ENCODE results near the gene RMDN2. TPM values are rescaled to one million over a fixed set of nuclear protein-coding genes. Genes with fewer than 3 reads are reported as not detected.

RMDN2 gene
- total RNA-seq, 1 experiment from 2014 or later: 4.3 TPM

DNA sequence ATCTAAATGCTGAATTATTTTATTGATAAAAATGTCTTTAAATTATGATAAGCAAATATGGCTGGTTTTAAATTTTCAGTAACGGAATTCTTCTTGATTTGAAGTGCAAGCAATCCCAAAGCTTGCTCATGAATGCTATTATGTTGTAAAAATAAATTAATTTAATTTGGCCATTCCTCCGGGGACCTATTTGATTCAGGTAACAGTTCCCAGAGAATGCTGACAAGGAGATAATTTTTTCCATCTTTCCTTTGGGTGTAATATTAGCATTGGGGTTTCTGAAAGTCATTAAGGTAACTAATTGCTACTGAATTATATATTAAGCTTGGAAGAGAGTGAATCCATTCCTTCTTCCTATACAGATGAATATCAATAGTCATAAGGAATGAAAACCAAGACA is 12.5 kb upstream of the RMDN2 start:
- H3K36me3 ChIP-seq (ENCODE audit: control insufficient read depth, insufficient read depth, low read length): no peaks in the 10 kb centered on the region

DNA sequence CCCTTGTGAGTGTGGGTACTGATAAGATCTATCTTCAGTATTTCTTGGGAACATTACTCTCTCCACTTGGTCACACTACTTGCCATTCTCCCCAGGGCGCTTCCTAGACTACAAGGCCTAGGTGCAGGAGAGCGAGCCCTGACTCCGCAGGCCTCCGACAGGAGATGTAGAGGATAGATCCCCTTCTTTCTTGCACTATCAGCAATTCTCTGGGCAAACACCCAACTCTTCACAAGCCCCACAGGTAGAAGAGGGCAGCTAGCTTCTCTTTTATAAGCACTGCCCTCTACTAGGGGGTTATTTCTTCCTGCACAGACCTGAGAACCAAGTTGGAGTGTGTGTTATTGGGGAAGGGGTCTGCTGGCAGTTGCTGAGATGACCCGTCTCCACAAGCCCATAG is 10.7 kb upstream of the RMDN2 start:
- Mint-ChIP-seq H3K4me3 (ENCODE audit: unreplicated experiment) (no peak overlapping the region), H3K36me3 (ENCODE audit: insufficient read depth, unreplicated experiment) (no peaks in the 10 kb centered on the region), H3K4me1 (ENCODE audit: low read depth, unreplicated experiment) (peaks cover 7% of the 10 kb centered on the region), H3K9me3 (ENCODE audit: unreplicated experiment) (no peaks in the 10 kb centered on the region), H3K27ac (ENCODE audit: unreplicated experiment) (no peak overlapping the region), H3K27me3 (ENCODE audit: insufficient read depth, unreplicated experiment) (no peaks in the 10 kb centered on the region)
- no peak for DNase-seq
- CTCF ChIA-PET: no interaction called here
- intact Hi-C loops (cut with micrococcal nuclease; ENCODE audit: unreplicated experiment): no loop called here
- H3K36me3 ChIP-seq (ENCODE audit: control insufficient read depth, insufficient read depth, low read length): no peaks in the 10 kb centered on the region
- POLR2A ChIA-PET: no interaction called here
- BruUV-seq (replicated peaks): no TSS peak
- H3K27me3 ChIP-seq (replicated peaks; ENCODE audit: control insufficient read depth, insufficient read depth, low read length): no peaks in the 10 kb centered on the region
- H3K4me1 ChIP-seq: peaks cover 22% of the 10 kb centered on the region
- no peak overlapping the region for H3K4me3 ChIP-seq (ENCODE audit: low read depth, low read length)
- TF ChIP-seq, protein P1, sequence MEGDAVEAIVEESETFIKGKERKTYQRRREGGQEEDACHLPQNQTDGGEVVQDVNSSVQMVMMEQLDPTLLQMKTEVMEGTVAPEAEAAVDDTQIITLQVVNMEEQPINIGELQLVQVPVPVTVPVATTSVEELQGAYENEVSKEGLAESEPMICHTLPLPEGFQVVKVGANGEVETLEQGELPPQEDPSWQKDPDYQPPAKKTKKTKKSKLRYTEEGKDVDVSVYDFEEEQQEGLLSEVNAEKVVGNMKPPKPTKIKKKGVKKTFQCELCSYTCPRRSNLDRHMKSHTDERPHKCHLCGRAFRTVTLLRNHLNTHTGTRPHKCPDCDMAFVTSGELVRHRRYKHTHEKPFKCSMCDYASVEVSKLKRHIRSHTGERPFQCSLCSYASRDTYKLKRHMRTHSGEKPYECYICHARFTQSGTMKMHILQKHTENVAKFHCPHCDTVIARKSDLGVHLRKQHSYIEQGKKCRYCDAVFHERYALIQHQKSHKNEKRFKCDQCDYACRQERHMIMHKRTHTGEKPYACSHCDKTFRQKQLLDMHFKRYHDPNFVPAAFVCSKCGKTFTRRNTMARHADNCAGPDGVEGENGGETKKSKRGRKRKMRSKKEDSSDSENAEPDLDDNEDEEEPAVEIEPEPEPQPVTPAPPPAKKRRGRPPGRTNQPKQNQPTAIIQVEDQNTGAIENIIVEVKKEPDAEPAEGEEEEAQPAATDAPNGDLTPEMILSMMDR (IDR thresholded peaks at IDR 0.05; ENCODE audit: insufficient read depth in 1 of 2, low read depth in 1 of 2, low read length in 1 of 2, severe bottlenecking in 1 of 2, unreplicated experiment in 1 of 2): no peak
- no peaks in the 10 kb centered on the region for H3K9me3 ChIP-seq

More for the DNA sequence above, 12.5 kb upstream of the RMDN2 start:
- Histone ChIP-seq H3K4me1 (peaks cover 4% of the 10 kb centered on the region), H3K4me3 (ENCODE audit: low read depth, low read length) (no peak overlapping the region), H3K9me3 (no peaks in the 10 kb centered on the region), H3K27me3 (replicated peaks; ENCODE audit: control insufficient read depth, insufficient read depth, low read length) (no peaks in the 10 kb centered on the region)
- ChIA-PET POLR2A (no interaction called here), CTCF (no interaction called here)
- H3K27me3 Mint-ChIP-seq (ENCODE audit: insufficient read depth, unreplicated experiment): no peaks in the 10 kb centered on the region
- no peaks in the 10 kb centered on the region for H3K4me1 Mint-ChIP-seq (ENCODE audit: low read depth, unreplicated experiment)
- intact Hi-C loops (cut with micrococcal nuclease; ENCODE audit: unreplicated experiment): no loop called here
- no TSS peak for BruUV-seq (replicated peaks)
- H3K27ac Mint-ChIP-seq (ENCODE audit: unreplicated experiment): no peak overlapping the region
- no peaks in the 10 kb centered on the region for H3K36me3 Mint-ChIP-seq (ENCODE audit: insufficient read depth, unreplicated experiment)
- H3K9me3 Mint-ChIP-seq (ENCODE audit: unreplicated experiment): no peaks in the 10 kb centered on the region
- no peak overlapping the region for H3K4me3 Mint-ChIP-seq (ENCODE audit: unreplicated experiment)
- DNase-seq: no peak
- TF ChIP-seq, protein P1 (IDR thresholded peaks at IDR 0.05; ENCODE audit: insufficient read depth in 1 of 2, low read depth in 1 of 2, low read length in 1 of 2, severe bottlenecking in 1 of 2, unreplicated experiment in 1 of 2): no peak

DNA sequence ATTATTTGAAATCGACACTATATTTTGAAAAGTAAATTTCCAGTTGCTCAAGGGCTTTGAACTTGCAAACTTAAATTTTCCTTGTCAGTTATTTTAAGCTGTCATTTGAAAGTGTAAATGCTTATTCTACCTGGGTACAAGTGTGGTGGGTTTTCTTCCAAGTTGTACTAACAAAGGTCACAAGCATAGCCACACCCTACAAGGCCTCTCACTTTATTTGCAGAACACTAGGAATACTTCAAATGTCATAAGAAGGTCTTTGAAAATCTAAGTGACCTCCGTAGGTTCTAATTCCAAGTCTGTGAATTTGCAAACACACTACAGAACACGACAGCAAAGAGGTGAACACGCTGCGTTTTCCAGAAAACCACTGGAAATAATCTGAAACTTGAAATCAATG is 9.3 kb upstream of the RMDN2 start:
- CTCF ChIA-PET: no interaction called here

More for the DNA sequence above, 9.3 kb upstream of the RMDN2 start:
- Histone ChIP-seq H3K27me3 (replicated peaks; ENCODE audit: control insufficient read depth, insufficient read depth, low read length) (no peaks in the 10 kb centered on the region), H3K9me3 (no peaks in the 10 kb centered on the region), H3K4me3 (ENCODE audit: low read depth, low read length) (no peak overlapping the region), H3K4me1 (peaks cover 27% of the 10 kb centered on the region), H3K36me3 (ENCODE audit: control insufficient read depth, insufficient read depth, low read length) (no peaks in the 10 kb centered on the region)
- no peak overlapping the region for H3K27ac Mint-ChIP-seq (ENCODE audit: unreplicated experiment)
- TF ChIP-seq, protein P1 (IDR thresholded peaks at IDR 0.05; ENCODE audit: insufficient read depth in 1 of 2, low read depth in 1 of 2, low read length in 1 of 2, severe bottlenecking in 1 of 2, unreplicated experiment in 1 of 2): no peak
- no peak overlapping the region for H3K4me3 Mint-ChIP-seq (ENCODE audit: unreplicated experiment)
- H3K4me1 Mint-ChIP-seq (ENCODE audit: low read depth, unreplicated experiment): peaks cover 7% of the 10 kb centered on the region
- H3K36me3 Mint-ChIP-seq (ENCODE audit: insufficient read depth, unreplicated experiment): no peaks in the 10 kb centered on the region
- no peaks in the 10 kb centered on the region for H3K27me3 Mint-ChIP-seq (ENCODE audit: insufficient read depth, unreplicated experiment)
- BruUV-seq (replicated peaks): no TSS peak
- DNase-seq: no peak
- no peaks in the 10 kb centered on the region for H3K9me3 Mint-ChIP-seq (ENCODE audit: unreplicated experiment)
- intact Hi-C loops (cut with micrococcal nuclease; ENCODE audit: unreplicated experiment): loop anchor here (2.0 kb wide), 1 partner anchor 19 kb away; no protein-coding TSS in a partner anchor
- POLR2A ChIA-PET: no interaction called here

All from Caco-2 (cell line).